ENCODE measurements around the gene MSRB1.

Gene MSRB1

DNA sequence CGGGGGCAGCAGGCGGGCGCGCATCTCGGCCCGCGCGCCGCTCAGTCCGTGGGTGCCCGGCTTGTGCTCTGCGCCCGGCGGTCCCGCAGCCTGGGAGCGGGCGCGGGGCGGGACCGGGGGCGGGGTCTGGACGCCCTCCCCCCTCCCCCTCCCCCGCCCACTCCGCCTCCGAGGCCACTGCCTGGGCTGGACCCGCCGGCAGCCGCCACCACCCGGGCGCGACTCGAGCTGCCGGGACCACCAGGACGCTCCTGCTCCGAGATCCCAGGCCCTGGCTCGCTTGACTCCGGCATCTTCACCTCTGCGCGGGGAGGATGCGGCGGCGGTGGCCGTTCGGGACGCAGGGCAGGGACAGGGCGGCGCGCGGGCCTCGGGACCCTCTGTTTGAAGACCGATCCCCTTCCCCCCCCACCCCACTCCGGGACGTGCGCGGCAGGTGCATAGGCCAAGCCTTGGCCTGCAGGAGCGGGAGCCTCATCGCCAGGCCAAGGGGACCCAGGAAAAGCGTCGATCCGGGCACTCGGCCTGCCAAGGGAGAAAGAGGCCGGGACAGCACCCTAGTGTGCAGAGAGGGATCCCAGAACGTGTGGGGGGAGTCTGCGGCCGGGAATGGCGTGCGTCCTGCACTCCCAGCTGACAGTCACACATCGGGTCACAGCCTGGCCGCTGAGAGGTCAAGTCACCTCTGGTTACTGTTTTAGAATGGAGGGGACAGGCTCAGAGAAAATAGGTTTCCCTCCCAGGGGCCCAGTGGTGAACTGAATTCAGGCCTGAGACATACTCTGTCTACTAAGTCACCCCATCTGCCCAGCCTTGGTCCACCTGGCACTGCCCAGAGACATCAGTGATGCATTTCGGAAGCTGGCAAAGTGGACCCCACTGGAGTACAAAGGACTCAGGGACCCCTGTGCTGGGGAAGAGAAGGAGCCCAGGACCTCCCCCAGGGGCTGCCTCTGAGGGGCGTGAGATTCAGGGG lies 24.4 kb downstream of the MSRB1 start, which contains the start of gene HS3ST6:
Gene HS3ST6, minus strand, starts transcription at position 65 of the 976 bp plus-strand sequence. CDS start 92 bp downstream, outside the sequence.
- Mint-ChIP-seq H3K36me3 (ENCODE audit: low read depth) (no peaks in the 10 kb centered on the region), H3K4me1 (peaks cover 6% of the 10 kb centered on the region), H3K9me3 (peaks cover 2% of the 10 kb centered on the region), H3K4me3 (peak within 1 kb of the TSS in 2 of 3 experiments; percentile 43 to 56), H3K27ac (no peak within 1 kb of the TSS), H3K27me3 (ENCODE audit: low read depth) (peaks cover 88% of the 10 kb centered on the region)
- TF ChIP-seq, protein P1, sequence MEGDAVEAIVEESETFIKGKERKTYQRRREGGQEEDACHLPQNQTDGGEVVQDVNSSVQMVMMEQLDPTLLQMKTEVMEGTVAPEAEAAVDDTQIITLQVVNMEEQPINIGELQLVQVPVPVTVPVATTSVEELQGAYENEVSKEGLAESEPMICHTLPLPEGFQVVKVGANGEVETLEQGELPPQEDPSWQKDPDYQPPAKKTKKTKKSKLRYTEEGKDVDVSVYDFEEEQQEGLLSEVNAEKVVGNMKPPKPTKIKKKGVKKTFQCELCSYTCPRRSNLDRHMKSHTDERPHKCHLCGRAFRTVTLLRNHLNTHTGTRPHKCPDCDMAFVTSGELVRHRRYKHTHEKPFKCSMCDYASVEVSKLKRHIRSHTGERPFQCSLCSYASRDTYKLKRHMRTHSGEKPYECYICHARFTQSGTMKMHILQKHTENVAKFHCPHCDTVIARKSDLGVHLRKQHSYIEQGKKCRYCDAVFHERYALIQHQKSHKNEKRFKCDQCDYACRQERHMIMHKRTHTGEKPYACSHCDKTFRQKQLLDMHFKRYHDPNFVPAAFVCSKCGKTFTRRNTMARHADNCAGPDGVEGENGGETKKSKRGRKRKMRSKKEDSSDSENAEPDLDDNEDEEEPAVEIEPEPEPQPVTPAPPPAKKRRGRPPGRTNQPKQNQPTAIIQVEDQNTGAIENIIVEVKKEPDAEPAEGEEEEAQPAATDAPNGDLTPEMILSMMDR (IDR thresholded peaks at IDR 0.05; ENCODE audit: unreplicated experiment in 3 of 3), result no peak

- TF ChIP-seq, protein P1 (IDR thresholded peaks at IDR 0.05; ENCODE audit: unreplicated experiment in 3 of 3), result no peak
- Mint-ChIP-seq H3K27ac (no peak overlapping the region), H3K27me3 (ENCODE audit: low read depth) (peaks cover 80% of the 10 kb centered on the region), H3K4me1 (peaks cover 6% of the 10 kb centered on the region), H3K4me3 (peak overlapping the region in 2 of 3 experiments; percentile 43 to 56), H3K36me3 (ENCODE audit: low read depth) (no peaks in the 10 kb centered on the region), H3K9me3 (peaks cover 2% of the 10 kb centered on the region)
Observed at GRCh38 chr16:1917665-1918350, 25.2 kb downstream of the MSRB1 start.

- Mint-ChIP-seq H3K27ac (no peak overlapping the region), H3K4me3 (peak overlapping the region; percentile 43 to 56 (median 48)), H3K27me3 (ENCODE audit: low read depth) (peaks cover 79% of the 10 kb centered on the region), H3K36me3 (ENCODE audit: low read depth) (no peaks in the 10 kb centered on the region), H3K4me1 (peaks cover 6% of the 10 kb centered on the region), H3K9me3 (no peaks in the 10 kb centered on the region)
- TF ChIP-seq, protein P1 (IDR thresholded peaks at IDR 0.05; ENCODE audit: unreplicated experiment in 3 of 3), result no peak
Observed at GRCh38 chr16:1917056-1917664, 25.8 kb downstream of the MSRB1 start.

DNA sequence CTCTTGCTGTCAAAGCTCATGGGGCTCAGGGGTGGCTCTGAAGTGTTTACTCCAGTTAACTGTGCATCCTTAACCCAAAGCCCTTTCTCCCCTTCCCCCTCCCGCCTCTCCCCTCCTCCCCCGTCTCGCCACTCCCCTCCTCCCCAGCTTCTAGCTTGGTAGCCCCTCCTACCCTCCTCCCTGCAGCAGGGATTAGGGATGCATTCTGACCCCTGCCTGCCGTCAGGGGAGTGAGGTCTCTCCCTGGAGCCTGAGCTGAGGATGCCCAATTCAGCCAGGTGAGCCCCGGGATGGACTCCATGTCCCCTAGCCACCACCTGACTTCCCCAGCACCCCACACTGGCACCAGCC lies 26.4 kb downstream of the MSRB1 start:
- H3K27ac Mint-ChIP-seq, result no peak overlapping the region
- H3K9me3 Mint-ChIP-seq, result no peaks in the 10 kb centered on the region
- TF ChIP-seq, protein P1 (IDR thresholded peaks at IDR 0.05; ENCODE audit: unreplicated experiment in 3 of 3), result no peak
- peaks cover 6% of the 10 kb centered on the region for H3K4me1 Mint-ChIP-seq
- H3K27me3 Mint-ChIP-seq (ENCODE audit: low read depth), result peaks cover 74% of the 10 kb centered on the region
- no peaks in the 10 kb centered on the region for H3K36me3 Mint-ChIP-seq (ENCODE audit: low read depth)
- H3K4me3 Mint-ChIP-seq, result peak overlapping the region; percentile 5 to 56 (median 48)

DNA sequence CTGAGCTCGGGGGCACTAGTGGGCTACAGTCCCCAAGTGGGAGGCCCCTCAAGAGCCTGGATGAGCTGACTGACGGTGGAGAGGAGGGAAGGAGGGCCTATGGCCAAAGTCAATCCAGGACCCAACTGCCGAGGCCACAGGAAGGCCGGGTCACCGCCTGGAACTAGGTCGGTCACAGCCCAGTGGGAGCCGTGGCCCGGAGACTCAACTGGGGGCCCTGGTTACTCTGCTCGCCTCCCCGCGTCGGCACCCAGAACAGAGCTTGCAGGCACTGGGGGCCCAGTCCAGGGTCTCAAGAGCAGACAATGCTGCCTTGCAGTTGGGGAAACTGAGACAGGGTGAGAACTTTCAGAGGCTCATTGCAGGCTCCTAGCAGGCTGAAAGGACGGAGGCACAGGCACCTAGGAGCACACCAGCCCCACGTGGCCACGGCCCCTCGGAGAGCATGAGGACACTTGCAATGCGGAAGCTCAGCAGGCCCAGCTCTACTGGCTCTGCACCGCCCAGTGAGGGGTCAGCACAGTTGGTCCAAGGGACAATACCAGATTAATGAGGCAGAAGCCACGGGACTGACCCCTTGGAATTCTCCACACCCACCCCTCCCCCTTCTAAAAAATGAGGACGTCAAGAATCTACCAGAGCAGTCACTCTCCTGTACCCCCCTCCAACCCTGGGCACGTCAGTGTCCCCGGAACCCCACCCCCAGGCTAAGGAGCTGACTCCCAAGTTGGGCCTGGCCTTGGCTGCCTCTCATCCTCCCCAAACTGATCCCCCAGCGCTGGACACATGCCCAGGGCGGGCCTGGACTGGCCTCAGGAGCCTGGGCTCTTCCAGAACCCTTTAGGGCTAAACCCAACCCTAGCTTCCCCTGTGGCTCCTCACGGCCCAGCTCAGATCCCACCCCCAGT lies 27.0 kb downstream of the MSRB1 start:
- Mint-ChIP-seq H3K4me1 (peaks cover 2% of the 10 kb centered on the region), H3K9me3 (no peaks in the 10 kb centered on the region), H3K27ac (no peak overlapping the region), H3K27me3 (ENCODE audit: low read depth) (peaks cover 68% of the 10 kb centered on the region), H3K4me3 (peak overlapping the region in 2 of 3 experiments; percentile 35 to 44), H3K36me3 (ENCODE audit: low read depth) (no peaks in the 10 kb centered on the region)
- TF ChIP-seq, protein P1 (IDR thresholded peaks at IDR 0.05; ENCODE audit: unreplicated experiment in 3 of 3), result no peak

Measured in nephron (organoid).